GM19328 (cell line): Measurements from ENCODE around the gene DZIP1.
A peak's percentile ranks its signal among the peaks of the same experiment; 100 is the strongest.
"Not testable (repeated sequence)": the region's sequence is repeated elsewhere in the genome, so short reads cannot be mapped to it uniquely, and the experiment has no call there.

Experiments used
- ATAC-seq: cut with Tn5 transposase; IDR thresholded peaks from one replicate; pipeline ENCODE4 v1.9.1; 2021; ENCODE audit warnings: mild to moderate bottlenecking, moderate library complexity; ENCODE audit not compliant: unreplicated experiment

DZIP1 gene

GRCh38 chr13:95603887-95604555 is 40.5 kb downstream of the DZIP1 start:
- ATAC-seq: no peak

DNA sequence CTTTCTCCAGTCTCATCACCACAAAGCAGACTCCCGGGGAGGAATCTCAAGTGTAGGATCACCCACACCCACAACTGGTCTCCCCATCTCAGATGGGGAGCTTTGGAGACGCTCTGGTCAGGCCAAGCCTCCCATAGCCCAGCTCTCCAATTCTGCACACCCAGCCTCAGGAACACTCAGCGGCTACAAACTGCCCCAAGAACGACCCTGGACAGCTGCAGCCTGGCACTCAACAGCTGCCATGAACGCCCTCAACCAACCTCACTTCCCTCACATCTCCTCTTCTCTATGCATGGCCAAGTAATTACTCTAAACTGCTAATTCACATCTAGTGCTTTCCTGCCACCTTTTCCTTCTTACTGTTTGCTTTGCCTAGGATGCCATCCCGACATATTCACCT is 42.6 kb downstream of the DZIP1 start:
- ATAC-seq: no peak

- ATAC-seq: no peak
Observed at GRCh38 chr13:95601216-95601615, 43.3 kb downstream of the DZIP1 start.

DNA sequence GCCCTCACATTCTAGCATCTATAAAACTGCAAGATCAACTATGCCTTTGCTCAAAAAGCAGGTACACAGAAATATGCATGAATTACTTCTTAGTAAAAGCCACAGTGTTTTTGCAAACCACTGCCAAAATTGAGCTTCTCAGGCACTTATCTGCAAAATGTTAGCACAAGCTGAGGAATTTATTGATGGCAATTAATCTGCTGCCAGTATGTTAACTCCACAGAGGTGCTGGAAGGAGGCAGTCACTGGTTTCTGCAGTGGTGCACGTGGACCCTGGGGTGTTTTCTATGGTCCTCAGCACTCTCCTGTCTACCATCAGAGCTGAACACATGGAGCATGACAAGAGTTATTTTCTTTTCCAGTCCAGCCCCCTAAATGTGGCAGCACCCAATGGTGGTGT is 47.8 kb downstream of the DZIP1 start:
- no peak for ATAC-seq

GRCh38 chr13:95593462-95593861 is 51.0 kb downstream of the DZIP1 start:
- ATAC-seq: no peak

GRCh38 chr13:95588721-95589120 is 55.8 kb downstream of the DZIP1 start:
- no peak for ATAC-seq

DNA sequence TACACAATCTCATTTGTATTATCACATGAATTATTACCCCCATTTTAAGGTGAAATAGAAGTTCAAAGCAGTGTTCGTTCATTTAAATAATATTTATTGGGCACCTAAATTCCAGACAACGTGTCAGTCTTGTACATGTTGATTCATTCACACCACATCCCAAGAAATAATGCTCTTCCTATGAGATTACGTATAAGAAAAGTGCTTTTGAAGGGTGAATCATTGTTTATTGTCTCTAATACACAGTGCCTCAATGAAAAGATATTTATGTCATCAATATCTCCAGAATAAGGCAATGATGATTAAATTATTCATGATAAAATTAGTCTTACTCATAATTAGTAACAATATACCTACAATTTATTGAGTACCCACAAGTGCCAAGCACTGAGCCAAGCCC is 56.4 kb downstream of the DZIP1 start:
- no peak for ATAC-seq

DNA sequence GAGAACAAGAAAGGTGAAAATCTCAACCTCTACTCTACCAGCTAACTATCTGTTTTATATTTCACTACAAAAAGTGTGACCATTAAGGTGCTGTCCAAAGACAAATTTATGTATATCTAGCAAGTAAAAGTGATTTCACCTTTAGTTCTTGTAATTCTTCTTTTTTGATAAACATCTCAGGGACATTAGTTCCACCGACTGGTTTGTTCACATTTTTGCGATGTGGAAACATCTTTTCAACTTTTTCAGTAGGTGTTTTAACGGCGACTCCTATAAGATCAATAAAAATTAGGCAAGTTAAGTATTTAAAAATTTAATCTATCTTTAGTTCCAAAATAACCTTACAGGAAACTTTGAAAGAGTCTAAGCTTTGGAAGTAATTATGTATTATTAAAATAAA is 58.6 kb downstream of the DZIP1 start:
- ATAC-seq: no peak

- ATAC-seq: peak; percentile 81
Observed at GRCh38 chr13:95579303-95579702, 65.2 kb downstream of the DZIP1 start.

- no peak for ATAC-seq
Observed at GRCh38 chr13:95573221-95573620, 71.3 kb downstream of the DZIP1 start.

DNA sequence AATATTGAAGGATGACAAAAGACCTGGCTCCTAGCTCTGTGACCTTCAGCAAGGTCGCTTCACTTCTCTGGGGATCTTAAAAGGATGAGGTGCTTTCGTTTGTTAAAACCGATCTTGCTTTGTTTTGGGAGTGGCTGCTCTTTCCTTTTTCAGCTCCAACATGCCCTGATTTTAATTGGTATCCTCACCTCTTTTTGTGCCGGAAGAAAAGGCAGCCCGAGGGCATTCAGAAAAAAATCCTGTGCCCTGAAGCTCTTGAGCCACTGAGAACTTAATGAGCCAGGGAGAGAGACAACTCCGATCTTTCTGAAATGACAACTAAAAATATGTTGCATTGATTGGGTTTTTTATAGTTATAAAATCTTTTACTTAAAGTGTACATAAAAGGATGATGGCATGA is 72.6 kb downstream of the DZIP1 start:
- no peak for ATAC-seq

GRCh38 chr13:95570016-95570415 is 74.5 kb downstream of the DZIP1 start:
- no peak for ATAC-seq

DNA sequence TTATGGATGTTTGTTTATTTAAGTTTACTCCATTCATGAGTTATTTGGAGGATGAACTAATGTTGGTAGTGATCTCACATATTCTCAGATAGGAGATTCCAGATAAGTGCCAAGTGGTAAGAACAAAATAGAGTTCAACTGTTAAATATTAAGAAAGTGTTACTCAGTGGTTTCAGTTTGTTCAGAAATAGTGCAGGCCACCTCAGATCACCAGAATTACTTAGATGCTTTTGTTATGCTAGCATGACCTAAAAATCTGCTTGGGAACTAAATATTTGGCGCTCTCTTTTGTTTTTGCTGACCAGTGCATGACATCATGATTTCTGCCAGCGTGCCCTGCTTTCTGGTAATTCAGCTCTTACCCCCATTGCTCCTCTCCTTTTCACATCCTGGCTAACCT is 76.4 kb downstream of the DZIP1 start:
- ATAC-seq: no peak

DNA sequence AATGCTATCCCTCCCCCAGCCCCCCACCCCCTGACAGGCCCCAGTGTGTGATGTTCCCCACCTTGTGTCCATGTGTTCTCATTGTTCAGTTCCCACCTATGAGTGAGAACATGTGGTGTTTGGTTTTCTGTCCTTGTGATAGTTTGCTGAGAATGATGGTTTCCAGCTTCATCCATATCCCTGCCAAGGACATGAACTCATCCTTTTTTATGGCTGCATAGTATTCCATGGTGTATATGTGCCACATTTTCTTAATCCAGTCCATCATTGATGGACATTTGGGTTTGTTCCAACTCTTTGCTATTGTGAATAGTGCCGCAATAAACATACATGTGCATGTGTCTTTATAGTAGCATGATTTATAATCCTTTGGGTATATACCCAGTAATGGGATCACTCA is 78.7 kb downstream of the DZIP1 start:
- not testable (repeated sequence) for ATAC-seq

GRCh38 chr13:95564733-95565291 is 79.7 kb downstream of the DZIP1 start:
- ATAC-seq: no peak

GRCh38 chr13:95564091-95564490 is 80.4 kb downstream of the DZIP1 start:
- no peak for ATAC-seq

DNA sequence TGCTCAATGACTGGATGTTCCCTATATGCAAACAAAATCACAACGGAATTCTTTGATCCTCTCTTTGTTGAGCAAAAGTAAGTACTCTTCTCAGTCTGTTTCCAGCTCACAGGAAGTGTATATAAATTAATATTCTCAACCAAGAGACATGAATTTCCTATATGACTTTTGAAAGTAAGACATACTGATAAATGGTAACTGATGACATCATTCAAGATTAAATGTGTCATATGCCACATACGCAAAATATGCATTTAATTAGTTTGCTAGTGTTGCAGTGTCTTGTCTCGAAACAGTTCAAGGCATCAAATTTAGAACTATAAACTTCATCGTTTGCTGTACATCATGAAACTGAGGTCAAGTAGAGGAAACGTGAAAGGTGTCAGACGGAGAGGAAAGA is 84.1 kb downstream of the DZIP1 start:
- ATAC-seq: no peak

- no peak for ATAC-seq
Observed at GRCh38 chr13:95559100-95559499, 85.4 kb downstream of the DZIP1 start.

DNA sequence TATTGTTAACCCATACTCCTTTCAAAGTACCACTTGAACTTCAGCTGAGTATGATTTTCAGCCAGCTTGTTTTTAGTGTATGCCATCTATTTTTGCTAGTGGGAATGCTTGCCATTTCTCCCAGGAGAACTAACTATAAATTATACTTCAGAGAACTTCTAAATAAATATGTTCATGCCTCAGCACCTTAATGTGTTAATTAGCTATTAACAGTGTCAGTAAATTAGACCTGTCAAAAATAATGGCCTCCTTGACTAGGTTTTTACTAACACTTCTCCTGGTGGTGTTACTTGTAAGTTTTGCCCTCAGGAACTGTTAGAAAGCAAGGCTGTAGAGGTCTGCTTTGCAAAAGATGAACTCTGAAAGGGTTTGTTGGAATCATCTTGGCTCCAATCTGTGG is 87.5 kb downstream of the DZIP1 start:
- no peak for ATAC-seq

DNA sequence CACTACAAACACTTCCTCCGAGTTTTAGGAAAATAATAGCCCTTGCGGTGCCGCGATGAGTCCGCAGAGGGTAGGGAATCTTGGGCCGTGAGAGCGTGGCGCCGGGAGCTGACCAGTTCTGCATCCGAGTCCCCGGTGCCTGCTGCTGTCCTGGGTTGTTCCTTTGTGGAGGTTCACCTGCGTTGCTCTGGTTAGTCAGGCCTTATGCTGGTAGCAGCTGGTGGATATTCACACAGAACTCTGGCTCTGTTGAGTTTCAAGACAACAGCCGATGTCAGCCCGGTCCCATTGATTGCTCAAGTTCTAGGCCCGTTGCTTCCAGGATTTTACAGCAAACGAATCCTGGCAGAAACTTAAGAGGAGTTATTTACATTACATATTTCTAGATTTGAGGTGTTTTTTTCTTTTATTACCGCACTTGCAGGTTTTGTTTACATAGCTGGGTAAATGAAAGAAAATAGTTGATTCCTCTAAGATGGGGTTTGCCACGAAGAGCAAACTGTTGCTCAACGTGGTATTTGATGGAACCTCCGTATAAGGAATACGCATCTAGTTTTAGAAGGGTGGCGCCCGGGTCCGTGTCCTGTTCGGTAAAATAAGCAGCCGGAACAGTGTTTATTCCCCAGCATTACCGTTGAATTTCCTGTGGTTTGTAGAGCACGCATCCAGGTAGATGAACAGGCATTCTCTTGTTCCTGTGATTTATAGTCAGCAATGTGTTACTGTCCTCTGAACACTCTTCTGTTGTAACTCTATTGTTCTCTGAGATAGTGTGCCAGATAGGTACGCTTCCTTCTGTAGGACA is 90.7 kb downstream of the DZIP1 start:
- no peak for ATAC-seq

- no peak for ATAC-seq
Observed at GRCh38 chr13:95552539-95553441, 91.7 kb downstream of the DZIP1 start, which contains the start of gene CLDN10. Gene CLDN10, plus strand, starts transcription at chr13:95552720. Its CDS starts 34 bp downstream, at chr13:95552754.
